Gastrocnemius medialis (tissue), 4 donors: Measurements from ENCODE around the gene FAM98C.

Experiments
- POLR2A ChIP-seq, 2 donors: fragments of 450-650 bp; IDR thresholded peaks; one replicate each; pipeline ENCODE4 v1.6.1; 2017; ENCODE audit warnings: antibody characterized with exemption in 2 of 2, mild to moderate bottlenecking in 2 of 2, moderate library complexity in 2 of 2
- TF ChIP-seq, protein P1 (sequence below), 5 experiments: fragments of 450-650 bp in 3 of 5; fragments of 200-600 bp in 2 of 5; sonication (generic) in 2 of 5; IDR thresholded peaks in 4 of 5; conservative IDR thresholded peaks in 1 of 5; 1 replicate in 4 of 5; 2 replicates in 1 of 5; pipeline ENCODE4 v1.5.1; 2016 to 2019; ENCODE audit warnings: antibody characterized with exemption in 5 of 5, mild to moderate bottlenecking in 3 of 5, moderate library complexity in 3 of 5

DNA sequence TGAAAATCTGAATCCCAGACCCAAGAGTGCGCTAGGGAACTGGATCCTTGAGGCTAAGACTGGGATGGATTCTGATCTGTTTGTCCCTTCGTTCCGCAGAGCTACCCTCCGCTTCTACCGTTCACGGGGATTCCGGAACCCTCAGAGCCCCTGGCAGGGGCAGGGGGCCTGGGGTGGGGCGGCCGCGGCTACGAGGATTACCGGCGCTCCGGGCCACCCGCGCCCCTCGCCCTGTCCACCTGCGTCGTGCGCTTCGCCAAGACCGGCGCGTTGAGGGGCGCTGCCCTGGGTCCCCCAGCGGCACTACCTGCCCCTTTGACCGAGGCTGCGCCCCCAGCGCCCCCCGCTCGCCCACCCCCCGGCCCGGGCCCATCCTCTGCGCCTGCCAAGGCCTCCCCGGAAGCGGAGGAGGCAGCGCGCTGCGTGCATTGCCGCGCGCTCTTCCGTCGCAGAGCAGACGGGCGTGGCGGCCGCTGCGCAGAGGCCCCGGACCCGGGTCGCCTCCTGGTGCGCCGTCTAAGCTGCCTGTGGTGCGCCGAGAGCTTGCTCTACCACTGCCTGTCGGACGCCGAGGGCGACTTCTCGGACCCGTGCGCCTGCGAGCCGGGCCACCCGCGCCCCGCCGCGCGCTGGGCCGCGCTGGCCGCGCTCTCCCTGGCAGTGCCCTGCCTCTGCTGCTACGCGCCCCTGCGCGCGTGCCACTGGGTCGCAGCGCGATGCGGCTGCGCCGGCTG lies 7.3 kb upstream of the FAM98C start:
- TF ChIP-seq, protein P1, sequence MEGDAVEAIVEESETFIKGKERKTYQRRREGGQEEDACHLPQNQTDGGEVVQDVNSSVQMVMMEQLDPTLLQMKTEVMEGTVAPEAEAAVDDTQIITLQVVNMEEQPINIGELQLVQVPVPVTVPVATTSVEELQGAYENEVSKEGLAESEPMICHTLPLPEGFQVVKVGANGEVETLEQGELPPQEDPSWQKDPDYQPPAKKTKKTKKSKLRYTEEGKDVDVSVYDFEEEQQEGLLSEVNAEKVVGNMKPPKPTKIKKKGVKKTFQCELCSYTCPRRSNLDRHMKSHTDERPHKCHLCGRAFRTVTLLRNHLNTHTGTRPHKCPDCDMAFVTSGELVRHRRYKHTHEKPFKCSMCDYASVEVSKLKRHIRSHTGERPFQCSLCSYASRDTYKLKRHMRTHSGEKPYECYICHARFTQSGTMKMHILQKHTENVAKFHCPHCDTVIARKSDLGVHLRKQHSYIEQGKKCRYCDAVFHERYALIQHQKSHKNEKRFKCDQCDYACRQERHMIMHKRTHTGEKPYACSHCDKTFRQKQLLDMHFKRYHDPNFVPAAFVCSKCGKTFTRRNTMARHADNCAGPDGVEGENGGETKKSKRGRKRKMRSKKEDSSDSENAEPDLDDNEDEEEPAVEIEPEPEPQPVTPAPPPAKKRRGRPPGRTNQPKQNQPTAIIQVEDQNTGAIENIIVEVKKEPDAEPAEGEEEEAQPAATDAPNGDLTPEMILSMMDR (IDR thresholded peaks at IDR 0.05 in 4 of 5, conservative IDR thresholded peaks at IDR 0.05 in 1 of 5) = no peak
- TF ChIP-seq POLR2A (IDR thresholded peaks at IDR 0.05) = no peak
